Stimulated activated naive CD8-positive, alpha-beta T cell treated with anti-CD3 and anti-CD28 coated beads, Interleukin-15, Interleukin-2, amounts not matched to agents 100 ng/mL and 50 ng/mL, for 24 hours (primary cell): ENCODE results near the gene GNAQ.
A peak's percentile ranks its signal among the peaks of the same experiment; 100 is the strongest.

ENCODE experiments used
- H3K27ac Mint-ChIP-seq: one replicate; pipeline ENCODE4 v1.8.0; 2021; ENCODE audit warnings: mild to moderate bottlenecking, mixed read lengths
- H3K27me3 Mint-ChIP-seq: one replicate; pipeline ENCODE4 v1.8.0; 2021; ENCODE audit warnings: mixed read lengths
- H3K36me3 Mint-ChIP-seq: one replicate; pipeline ENCODE4 v1.8.0; 2021; ENCODE audit warnings: low read depth, mixed read lengths
- H3K4me1 Mint-ChIP-seq: one replicate; pipeline ENCODE4 v1.8.0; 2021; ENCODE audit warnings: low read depth, mixed read lengths
- H3K4me3 Mint-ChIP-seq: one replicate; pipeline ENCODE4 v1.8.0; 2021; ENCODE audit warnings: mild to moderate bottlenecking, mixed read lengths
- H3K9me3 Mint-ChIP-seq: one replicate; pipeline ENCODE4 v1.8.0; 2021; ENCODE audit warnings: mixed read lengths

The GNAQ gene

DNA sequence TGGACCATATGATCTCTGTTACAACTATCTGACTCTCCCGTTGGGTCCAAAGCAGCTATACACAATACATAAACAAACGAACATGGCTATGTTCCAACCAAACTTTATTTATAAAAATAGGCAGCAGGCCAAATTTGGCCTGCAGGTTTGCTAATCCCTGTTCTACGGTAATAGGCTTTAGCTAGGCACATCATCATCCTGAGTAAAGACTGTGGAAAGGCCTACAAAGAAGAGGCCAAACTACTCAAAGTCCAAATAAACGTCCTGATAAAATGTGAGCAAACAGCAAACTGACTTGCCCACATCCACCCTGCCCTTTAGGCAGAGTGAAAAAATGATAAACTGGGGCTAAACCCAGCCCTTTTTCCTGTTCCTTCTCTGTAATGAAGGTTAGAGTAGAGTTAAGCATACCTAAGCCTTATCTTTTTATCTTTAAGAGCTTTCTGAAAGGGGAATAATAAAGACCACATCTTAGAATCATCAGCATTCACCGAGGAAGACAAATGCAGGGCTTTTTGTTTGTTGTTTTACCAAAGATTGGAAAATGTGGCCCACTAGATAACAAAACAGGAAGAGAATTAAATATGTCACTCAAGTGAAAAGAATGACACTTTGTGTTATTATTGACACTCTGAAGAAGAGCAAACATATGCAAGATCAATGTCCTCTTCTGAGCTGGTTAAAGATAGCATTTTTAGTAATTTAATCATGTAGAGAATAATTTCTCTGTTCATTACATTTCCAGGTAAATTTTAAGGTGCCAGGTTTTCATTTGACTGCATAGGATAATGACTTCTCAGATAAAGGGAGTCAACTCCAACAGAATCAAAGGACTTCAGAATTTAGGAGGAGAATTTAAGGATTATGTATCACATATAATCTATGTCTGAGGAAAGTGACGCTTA lies 223.5 kb downstream of the GNAQ start:
- Mint-ChIP-seq H3K27ac (no peak overlapping the region), H3K9me3 (no peaks in the 10 kb centered on the region), H3K4me3 (no peak overlapping the region), H3K4me1 (peaks cover 29% of the 10 kb centered on the region), H3K27me3 (no peaks in the 10 kb centered on the region), H3K36me3 (peaks cover 32% of the 10 kb centered on the region)

DNA sequence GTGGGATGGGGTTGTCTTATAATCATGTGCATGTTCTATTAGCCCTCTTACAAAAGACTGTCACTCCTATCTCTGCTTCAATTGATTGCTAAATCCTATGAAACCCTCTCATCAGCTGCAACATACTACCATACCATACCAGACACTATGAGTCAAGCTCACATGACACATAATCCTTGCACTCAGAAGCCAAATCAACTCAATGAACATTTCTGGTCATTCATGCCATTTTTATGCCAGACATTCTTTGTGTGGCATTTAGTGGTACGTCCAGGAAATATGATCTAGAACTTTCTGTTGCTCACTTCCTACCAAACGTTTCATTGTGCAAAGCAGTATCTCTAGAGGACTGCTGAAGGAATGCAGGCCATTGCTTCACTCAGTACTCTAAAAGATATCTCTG lies 224.3 kb downstream of the GNAQ start:
- peaks cover 30% of the 10 kb centered on the region for H3K4me1 Mint-ChIP-seq
- H3K27ac Mint-ChIP-seq, result no peak overlapping the region

DNA sequence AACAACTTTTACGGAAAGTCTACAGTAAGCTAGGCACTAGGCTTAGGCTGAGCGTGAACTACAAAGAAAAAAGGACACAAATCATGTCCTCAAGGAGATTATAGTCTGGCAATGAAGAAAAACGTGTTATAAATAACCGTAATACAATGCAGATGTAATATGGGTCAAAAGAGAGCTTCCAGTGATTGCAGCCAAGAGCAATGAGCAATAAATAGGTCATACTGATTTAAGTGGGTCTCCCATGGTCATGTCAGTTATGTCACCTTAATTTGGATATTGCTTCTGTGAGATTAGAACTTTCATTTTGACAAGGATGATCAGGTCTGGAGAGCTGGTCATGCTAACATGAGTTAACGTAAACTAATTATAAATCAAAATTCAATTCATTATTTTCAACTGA lies 224.9 kb downstream of the GNAQ start:
- no peaks in the 10 kb centered on the region for H3K27me3 Mint-ChIP-seq
- H3K9me3 Mint-ChIP-seq, result no peaks in the 10 kb centered on the region
- H3K36me3 Mint-ChIP-seq, result peaks cover 36% of the 10 kb centered on the region
- no peak overlapping the region for H3K27ac Mint-ChIP-seq
- H3K4me1 Mint-ChIP-seq, result peaks cover 35% of the 10 kb centered on the region
- H3K4me3 Mint-ChIP-seq, result no peak overlapping the region

More for the DNA sequence above, 224.3 kb downstream of the GNAQ start:
- H3K36me3 Mint-ChIP-seq, result peaks cover 33% of the 10 kb centered on the region
- no peak overlapping the region for H3K4me3 Mint-ChIP-seq
- no peaks in the 10 kb centered on the region for H3K27me3 Mint-ChIP-seq
- no peaks in the 10 kb centered on the region for H3K9me3 Mint-ChIP-seq

DNA sequence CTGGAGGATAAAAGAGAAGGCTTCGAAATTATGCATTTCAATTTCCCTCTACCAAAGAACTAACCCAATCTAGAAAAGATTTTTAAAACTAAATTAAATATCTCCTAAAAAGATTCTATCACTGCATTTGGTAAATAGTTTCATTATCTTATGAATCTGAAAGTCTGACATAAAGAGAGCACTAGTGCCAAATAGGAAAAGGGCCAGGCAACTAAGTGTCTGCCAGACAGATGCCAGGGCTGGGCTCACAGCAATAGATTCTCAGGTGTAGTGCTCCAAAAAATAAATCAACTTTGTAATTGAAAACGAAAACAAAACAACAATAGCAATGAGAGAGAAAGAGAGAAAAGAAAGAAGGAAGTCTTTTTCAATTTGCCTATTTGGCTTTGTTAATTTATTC lies 225.8 kb downstream of the GNAQ start:
- Mint-ChIP-seq H3K4me1 (peaks cover 44% of the 10 kb centered on the region), H3K4me3 (no peak overlapping the region), H3K36me3 (peaks cover 45% of the 10 kb centered on the region), H3K9me3 (no peaks in the 10 kb centered on the region), H3K27ac (no peak overlapping the region), H3K27me3 (no peaks in the 10 kb centered on the region)

DNA sequence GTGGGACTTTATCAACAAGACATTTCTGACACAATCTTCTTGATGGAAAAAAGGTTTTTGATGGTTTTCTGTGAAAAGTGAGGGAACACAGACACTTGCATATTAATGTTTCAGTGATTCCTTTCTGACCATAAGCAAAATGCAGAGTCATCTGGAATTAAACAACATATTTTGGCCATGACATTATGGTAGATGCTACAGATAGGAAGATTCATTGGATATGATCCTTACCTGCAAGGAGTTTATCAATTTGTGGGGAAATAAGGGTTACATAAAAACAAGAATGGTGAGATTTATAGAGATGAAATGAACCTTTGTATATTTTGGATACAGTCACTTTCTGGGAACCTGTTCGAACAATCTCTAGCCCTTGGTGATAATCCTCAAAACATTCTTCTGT lies 228.2 kb downstream of the GNAQ start:
- Mint-ChIP-seq H3K4me1 (peaks cover 38% of the 10 kb centered on the region), H3K27ac (no peak overlapping the region)

DNA sequence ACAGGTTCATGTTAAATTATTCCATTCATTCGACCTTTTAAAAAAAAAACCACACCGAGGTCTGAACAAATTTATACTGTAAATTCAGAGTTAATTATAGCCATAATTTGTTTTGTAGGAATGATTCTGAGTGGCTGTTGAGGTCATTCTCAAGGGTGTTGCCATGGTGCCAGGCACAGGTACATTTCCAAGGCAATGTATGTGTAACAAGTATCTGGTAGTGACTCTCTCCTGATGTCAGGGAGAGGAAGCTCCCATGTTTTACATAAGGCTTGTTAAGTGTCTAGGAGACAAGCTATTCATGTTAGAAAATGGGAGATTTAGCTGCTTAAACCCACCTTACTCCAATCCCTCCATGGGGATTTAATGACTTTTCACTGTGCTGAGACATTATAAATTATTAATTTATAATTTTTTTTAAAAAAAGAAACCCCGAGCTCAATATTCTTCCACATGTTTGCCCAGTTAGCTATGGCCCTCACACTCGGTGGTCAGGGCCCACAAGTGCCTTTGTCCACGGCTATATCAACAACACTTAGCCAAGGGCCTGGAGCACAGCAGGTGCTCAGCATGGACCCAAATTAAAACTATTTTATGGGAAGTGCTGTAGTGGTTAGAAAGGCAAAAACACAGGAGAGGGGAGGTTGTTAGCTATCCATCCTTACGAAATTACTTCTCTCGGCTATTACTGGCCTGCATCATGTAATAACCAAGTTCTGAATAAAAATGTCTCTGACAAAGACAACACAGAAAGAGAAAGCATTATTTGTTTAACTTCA lies 228.9 kb downstream of the GNAQ start:
- Mint-ChIP-seq H3K36me3 (peaks cover 30% of the 10 kb centered on the region), H3K4me1 (peaks cover 31% of the 10 kb centered on the region), H3K4me3 (no peak overlapping the region), H3K27ac (no peak overlapping the region), H3K9me3 (no peaks in the 10 kb centered on the region), H3K27me3 (no peaks in the 10 kb centered on the region)

More for the DNA sequence above, 228.2 kb downstream of the GNAQ start:
- Mint-ChIP-seq H3K9me3 (no peaks in the 10 kb centered on the region), H3K4me3 (no peak overlapping the region), H3K27me3 (no peaks in the 10 kb centered on the region), H3K36me3 (peaks cover 30% of the 10 kb centered on the region)

DNA sequence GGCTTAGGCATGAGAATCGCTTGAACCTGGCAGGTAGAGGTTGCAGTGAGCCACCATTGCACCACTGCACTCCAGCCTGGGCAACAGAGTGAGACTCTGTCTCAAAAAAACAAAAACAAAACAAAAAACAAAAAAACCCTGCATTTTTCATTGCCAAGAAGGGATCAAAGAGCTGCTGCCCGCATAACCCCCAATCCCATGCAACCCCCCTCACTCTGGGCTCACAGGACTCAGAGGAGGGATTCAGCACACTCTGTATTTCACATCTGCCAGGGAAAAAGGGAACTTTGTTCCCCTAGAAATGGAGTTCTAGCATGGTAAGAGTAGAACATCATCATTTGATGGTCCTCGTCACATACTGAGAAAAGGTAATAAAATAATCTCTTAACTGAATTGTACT lies 229.5 kb downstream of the GNAQ start:
- Mint-ChIP-seq H3K36me3 (peaks cover 30% of the 10 kb centered on the region), H3K27ac (peak overlapping the region; percentile 0), H3K9me3 (no peaks in the 10 kb centered on the region), H3K27me3 (no peaks in the 10 kb centered on the region), H3K4me1 (peaks cover 27% of the 10 kb centered on the region), H3K4me3 (no peak overlapping the region)

DNA sequence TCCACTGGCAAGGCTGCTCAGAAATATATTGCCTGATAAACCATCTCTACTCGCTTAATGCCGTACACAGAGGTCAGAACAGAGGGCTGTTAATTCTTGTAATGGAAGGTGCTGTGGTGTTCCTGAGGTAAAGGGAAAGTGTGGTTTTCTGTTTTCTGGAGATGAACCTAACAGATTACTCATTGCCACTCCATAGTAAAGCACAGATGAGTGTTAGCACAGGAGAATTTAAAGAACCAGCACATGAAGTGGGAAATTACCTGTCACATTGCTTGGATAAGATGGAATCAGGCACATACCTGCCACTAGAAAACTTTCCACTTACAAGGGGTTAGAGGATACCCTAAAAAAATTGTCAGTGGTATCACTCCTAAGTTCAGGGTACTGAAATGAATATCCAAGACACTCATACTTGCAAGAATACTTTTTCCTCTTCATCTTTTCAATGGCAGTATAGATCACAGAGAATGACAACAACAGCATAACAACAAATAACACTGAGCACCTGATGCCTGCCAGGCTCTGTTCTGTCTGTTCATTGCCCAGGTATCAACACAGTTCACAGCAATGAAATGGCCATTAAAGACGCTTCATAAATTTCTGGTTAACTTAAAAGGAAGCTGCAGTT lies 230.6 kb downstream of the GNAQ start:
- H3K4me3 Mint-ChIP-seq, result no peak overlapping the region
- peaks cover 21% of the 10 kb centered on the region for H3K4me1 Mint-ChIP-seq
- peak overlapping the region; percentile 18 for H3K27ac Mint-ChIP-seq
- H3K36me3 Mint-ChIP-seq, result peaks cover 23% of the 10 kb centered on the region
- H3K9me3 Mint-ChIP-seq, result no peaks in the 10 kb centered on the region
- H3K27me3 Mint-ChIP-seq, result no peaks in the 10 kb centered on the region

DNA sequence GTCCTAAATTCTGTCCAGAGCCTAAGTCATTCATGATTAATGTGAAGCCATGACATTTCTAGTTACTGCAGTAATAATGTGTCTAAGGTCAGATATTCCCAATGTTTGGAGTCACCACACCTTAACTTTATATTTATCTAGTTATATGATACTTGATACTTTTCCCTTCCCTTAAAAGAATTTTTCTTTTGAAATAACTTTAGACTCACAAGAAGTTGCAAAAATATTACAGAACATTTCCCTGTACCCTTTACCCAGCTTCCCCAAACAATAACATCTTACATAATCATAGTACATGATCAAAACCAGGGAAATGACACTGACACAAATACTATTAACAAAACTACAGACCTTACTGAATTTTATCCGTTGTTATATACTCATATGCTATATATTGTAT lies 233.5 kb downstream of the GNAQ start:
- peaks cover 17% of the 10 kb centered on the region for H3K4me1 Mint-ChIP-seq
- no peaks in the 10 kb centered on the region for H3K27me3 Mint-ChIP-seq
- no peak overlapping the region for H3K4me3 Mint-ChIP-seq
- H3K9me3 Mint-ChIP-seq, result no peaks in the 10 kb centered on the region
- H3K27ac Mint-ChIP-seq, result no peak overlapping the region
- H3K36me3 Mint-ChIP-seq, result peaks cover 23% of the 10 kb centered on the region

DNA sequence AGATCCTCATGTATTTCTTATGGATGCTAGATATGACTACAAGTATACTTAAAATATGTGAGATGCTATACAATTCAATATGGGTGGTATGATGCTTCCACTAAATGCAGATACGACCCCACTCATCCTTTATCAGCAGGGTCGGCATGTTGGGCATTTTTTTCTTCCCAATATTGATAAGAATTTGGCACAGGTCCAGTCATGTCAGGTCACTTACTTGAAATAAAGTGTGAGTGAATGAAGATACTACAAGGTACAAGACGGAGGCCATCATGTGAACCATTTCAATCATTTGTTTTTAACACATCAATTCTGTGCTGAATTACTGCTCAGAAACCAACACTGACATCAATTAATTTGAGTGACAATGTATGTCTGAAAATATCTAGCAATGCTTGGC lies 236.6 kb downstream of the GNAQ start:
- no peak overlapping the region for H3K27ac Mint-ChIP-seq
- H3K36me3 Mint-ChIP-seq, result peaks cover 11% of the 10 kb centered on the region
- no peak overlapping the region for H3K4me3 Mint-ChIP-seq
- H3K27me3 Mint-ChIP-seq, result no peaks in the 10 kb centered on the region
- H3K9me3 Mint-ChIP-seq, result no peaks in the 10 kb centered on the region
- no peaks in the 10 kb centered on the region for H3K4me1 Mint-ChIP-seq

DNA sequence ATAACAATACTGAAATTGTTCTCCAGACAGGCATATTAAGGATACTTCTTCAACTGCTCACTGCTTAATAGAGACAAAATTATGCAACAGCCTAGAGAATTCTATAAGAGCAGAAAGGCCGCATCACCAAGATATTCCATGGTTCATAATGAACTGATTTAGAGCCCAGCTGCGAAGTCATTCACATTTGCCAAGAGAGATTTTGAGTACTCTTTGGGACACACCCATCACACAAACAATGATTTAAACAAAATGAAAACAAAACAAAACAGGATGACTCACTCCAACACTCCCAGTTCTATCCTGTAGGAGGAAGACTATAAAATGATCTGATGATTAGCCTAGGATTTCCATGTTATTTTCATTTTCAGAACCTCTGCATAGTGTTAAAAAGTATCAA lies 237.8 kb downstream of the GNAQ start:
- no peak overlapping the region for H3K4me3 Mint-ChIP-seq
- H3K27me3 Mint-ChIP-seq, result no peaks in the 10 kb centered on the region
- H3K27ac Mint-ChIP-seq, result no peak overlapping the region
- H3K4me1 Mint-ChIP-seq, result no peaks in the 10 kb centered on the region
- H3K36me3 Mint-ChIP-seq, result peaks cover 14% of the 10 kb centered on the region
- H3K9me3 Mint-ChIP-seq, result no peaks in the 10 kb centered on the region

DNA sequence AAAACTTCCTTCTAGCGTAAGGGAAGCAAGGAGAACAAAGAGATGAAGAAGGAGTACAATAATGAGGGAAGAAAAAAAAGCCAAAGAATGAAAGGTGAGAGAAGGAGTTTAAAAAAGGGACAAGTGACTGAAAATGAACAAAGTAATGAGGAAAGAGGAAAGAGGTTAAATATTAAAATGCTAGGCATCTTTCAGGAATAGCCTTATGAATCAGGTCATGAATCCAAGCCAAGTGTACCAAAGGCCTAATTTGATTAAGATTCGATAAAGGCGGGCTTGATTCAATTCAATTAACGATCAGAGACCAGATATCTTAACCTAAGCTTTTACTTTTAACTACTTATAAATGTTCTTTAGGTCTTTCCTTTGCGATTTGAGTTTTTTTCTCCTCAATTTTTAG lies 241.7 kb downstream of the GNAQ start:
- Mint-ChIP-seq H3K36me3 (peaks cover 23% of the 10 kb centered on the region), H3K27ac (no peak overlapping the region), H3K4me1 (no peaks in the 10 kb centered on the region), H3K9me3 (no peaks in the 10 kb centered on the region), H3K4me3 (no peak overlapping the region), H3K27me3 (no peaks in the 10 kb centered on the region)

DNA sequence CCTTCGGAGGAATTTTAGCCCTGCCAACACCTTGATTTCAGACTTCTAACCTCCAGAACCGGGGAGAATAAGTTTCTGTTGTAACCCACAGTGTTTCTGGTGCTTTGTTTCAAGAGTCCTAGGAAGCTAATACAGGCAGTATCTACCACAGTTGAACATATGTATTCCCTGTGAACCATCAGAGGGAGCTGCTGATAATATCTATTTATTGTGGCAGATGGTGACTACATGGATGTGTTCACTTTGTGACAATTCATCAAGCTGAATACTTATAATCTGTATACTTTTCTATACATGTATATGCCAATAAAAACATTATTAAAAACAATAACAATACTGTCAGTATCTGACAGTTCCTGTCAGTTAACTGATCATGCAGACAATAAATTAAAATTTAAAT lies 246.3 kb downstream of the GNAQ start:
- peaks cover 36% of the 10 kb centered on the region for H3K36me3 Mint-ChIP-seq
- H3K27ac Mint-ChIP-seq, result no peak overlapping the region
- peaks cover 4% of the 10 kb centered on the region for H3K9me3 Mint-ChIP-seq
- no peak overlapping the region for H3K4me3 Mint-ChIP-seq
- peaks cover 12% of the 10 kb centered on the region for H3K4me1 Mint-ChIP-seq
- H3K27me3 Mint-ChIP-seq, result no peaks in the 10 kb centered on the region

DNA sequence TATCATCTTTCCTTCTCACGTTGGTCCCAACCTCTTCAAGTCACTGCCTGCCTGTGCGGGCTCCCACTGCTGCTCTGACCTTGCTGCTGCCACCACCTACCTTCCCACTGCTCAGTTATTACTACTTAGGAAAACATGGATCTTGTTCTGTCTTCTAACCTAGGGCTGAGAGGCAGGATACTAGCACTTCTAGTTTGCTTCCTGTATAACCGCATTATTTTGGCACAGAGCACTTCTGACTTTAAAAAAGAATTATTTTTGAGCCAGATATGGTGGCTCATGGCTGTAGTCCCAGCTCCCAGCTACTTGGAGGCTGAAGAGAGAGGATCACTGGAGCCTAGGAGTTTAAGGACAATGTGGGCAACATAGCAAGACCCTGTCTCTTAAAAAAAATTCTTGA lies 248.1 kb downstream of the GNAQ start:
- no peaks in the 10 kb centered on the region for H3K27me3 Mint-ChIP-seq
- no peak overlapping the region for H3K27ac Mint-ChIP-seq
- H3K4me1 Mint-ChIP-seq, result peaks cover 30% of the 10 kb centered on the region
- peaks cover 44% of the 10 kb centered on the region for H3K36me3 Mint-ChIP-seq
- no peak overlapping the region for H3K4me3 Mint-ChIP-seq
- peaks cover 4% of the 10 kb centered on the region for H3K9me3 Mint-ChIP-seq

DNA sequence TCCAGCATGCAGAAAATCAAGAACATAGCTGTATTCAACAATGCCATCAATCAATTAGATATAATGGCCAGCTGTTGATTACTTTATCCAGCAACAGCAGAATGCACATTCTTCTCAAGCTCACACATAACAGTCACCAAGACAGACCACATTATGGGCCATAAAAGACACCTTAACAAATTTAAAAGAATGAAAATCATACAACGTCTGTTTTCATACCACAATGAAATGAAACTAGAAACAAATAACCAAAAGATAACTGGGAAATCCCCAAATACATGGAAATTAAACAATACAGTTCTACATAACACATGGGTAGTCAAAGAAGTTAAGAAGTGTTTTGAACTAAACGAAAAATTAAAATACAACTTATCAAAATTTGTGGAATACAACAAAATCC lies 252.6 kb downstream of the GNAQ start:
- H3K4me3 Mint-ChIP-seq, result peak overlapping the region; percentile 56
- H3K36me3 Mint-ChIP-seq, result peaks cover 44% of the 10 kb centered on the region
- no peaks in the 10 kb centered on the region for H3K27me3 Mint-ChIP-seq
- H3K4me1 Mint-ChIP-seq, result peaks cover 30% of the 10 kb centered on the region
- H3K27ac Mint-ChIP-seq, result no peak overlapping the region
- peaks cover 8% of the 10 kb centered on the region for H3K9me3 Mint-ChIP-seq
